Neural cell (in vitro differentiated cells): Measurements from ENCODE around the gene RHOT1. TPM values are rescaled to one million over a fixed set of nuclear protein-coding genes. Genes with fewer than 3 reads are reported as not detected.

Experiments
- H2AFZ ChIP-seq: fragments of 200-600, 300-800 bp; sonication (generic), shearing (Covaris generic); 2 replicates; pipeline ENCODE4 v1.6.0; 2014; ENCODE audit warnings: low read depth, mild to moderate bottlenecking, antibody characterized with exemption, low read length, moderate library complexity
- H3F3A ChIP-seq: fragments of 200-600 bp; shearing (Covaris generic); 2 replicates; pipeline ENCODE4 v1.6.1; 2016; ENCODE audit warnings: mild to moderate bottlenecking, moderate library complexity, mixed read lengths, antibody characterized with exemption, low read length; ENCODE audit not compliant: insufficient read depth, poor library complexity, severe bottlenecking
- H3K27ac ChIP-seq: fragments of 200-600, 300-800 bp; sonication (generic), shearing (Covaris generic); 2 replicates; pipeline ENCODE4 v1.5.1; 2014; ENCODE audit warnings: mild to moderate bottlenecking, low read length, moderate library complexity
- H3K27me3 ChIP-seq: fragments of 300-800, 200-600 bp; sonication (generic), shearing (Covaris generic); 2 replicates; pipeline ENCODE4 v1.6.0; 2014; ENCODE audit warnings: mild to moderate bottlenecking, low read depth, low read length, moderate library complexity; ENCODE audit not compliant: insufficient read depth
- H3K36me3 ChIP-seq: fragments of 300-800, 200-600 bp; sonication (generic), shearing (Covaris generic); 2 replicates; pipeline ENCODE4 v1.5.1; 2014; ENCODE audit warnings: mild to moderate bottlenecking, antibody characterized with exemption, low read length, moderate library complexity; ENCODE audit not compliant: insufficient read depth
- H3K4me2 ChIP-seq: fragments of 300-800, 200-600 bp; sonication (generic), shearing (Covaris generic); 2 replicates; pipeline ENCODE4 v1.6.0; 2014; ENCODE audit warnings: mild to moderate bottlenecking, low read length
- H3K4me3 ChIP-seq: fragments of 300-800, 200-600 bp; sonication (generic), shearing (Covaris generic); 2 replicates; pipeline ENCODE4 v1.5.1; 2014; ENCODE audit warnings: mild to moderate bottlenecking, low read length, moderate library complexity
- H3K79me2 ChIP-seq: fragments of 200-600 bp; shearing (Covaris generic); replicated peaks from 2 replicates; pipeline ENCODE4 v1.6.0; 2014; ENCODE audit warnings: mild to moderate bottlenecking, low read length, moderate library complexity; ENCODE audit not compliant: insufficient read depth
- H3K9ac ChIP-seq: fragments of 300-800, 200-600 bp; sonication (generic), shearing (Covaris generic); 2 replicates; pipeline ENCODE4 v1.6.1; 2016; ENCODE audit warnings: mild to moderate bottlenecking, low read length, mixed read lengths
- H3K9me2 ChIP-seq: fragments of 200-600 bp; shearing (Covaris generic); 2 replicates; pipeline ENCODE4 v1.6.1; 2016; ENCODE audit warnings: mild to moderate bottlenecking, low read length, mixed read lengths; ENCODE audit not compliant: insufficient read depth
- H3K9me3 ChIP-seq: fragments of 200-600, 300-800 bp; sonication (generic), shearing (Covaris generic); 2 replicates; pipeline ENCODE4 v1.6.1; 2016; ENCODE audit warnings: mild to moderate bottlenecking, mixed run types, low read length, moderate library complexity, mixed read lengths
- H4K20me1 ChIP-seq: fragments of 200-600 bp; shearing (Covaris generic); 2 replicates; pipeline ENCODE4 v1.6.1; 2016; ENCODE audit warnings: mild to moderate bottlenecking, mixed run types; ENCODE audit not compliant: insufficient read depth
- EP300 ChIP-seq: fragments of 450-650 bp; conservative IDR thresholded peaks from 2 replicates; pipeline ENCODE4 v1.6.1; 2014; ENCODE audit warnings: antibody characterized with exemption, mild to moderate bottlenecking, moderate library complexity; ENCODE audit not compliant: poor library complexity, severe bottlenecking
- EZH2 ChIP-seq: fragments of 200-600, 300-800 bp; shearing (Covaris generic), sonication (generic); IDR thresholded peaks from 2 replicates; pipeline ENCODE4 v1.6.1; 2014; ENCODE audit warnings: antibody characterized with exemption, low read length, borderline replicate concordance, mild to moderate bottlenecking; ENCODE audit not compliant: insufficient read depth, poor library complexity, severe bottlenecking
- MXI1 ChIP-seq: fragments of 450-650 bp; conservative IDR thresholded peaks from 2 replicates; pipeline ENCODE4 v1.6.1; 2014; ENCODE audit warnings: antibody characterized with exemption, mild to moderate bottlenecking; ENCODE audit not compliant: poor library complexity, severe bottlenecking
- POLR2AphosphoS5 ChIP-seq: IDR thresholded peaks from 2 replicates; pipeline ENCODE4 v1.6.1; 2012
- RAD21 ChIP-seq: fragments of 450-650 bp; conservative IDR thresholded peaks from 2 replicates; pipeline ENCODE4 v1.6.1; 2014; ENCODE audit warnings: antibody characterized with exemption, mild to moderate bottlenecking, moderate library complexity
- SMC3 ChIP-seq: fragments of 450-650 bp; conservative IDR thresholded peaks from 2 replicates; pipeline ENCODE4 v1.6.1; 2014; ENCODE audit warnings: antibody characterized with exemption, mild to moderate bottlenecking, moderate library complexity; ENCODE audit not compliant: poor library complexity
- TAF1 ChIP-seq: IDR thresholded peaks from 2 replicates; pipeline ENCODE4 v1.6.1; 2012; ENCODE audit warnings: low read depth
- polyA plus RNA-seq: library from polyadenylated mRNA; depleted of rRNA; stranded (reverse); fragments of >200 nt; gene quantifications from 2 replicates; pipeline ENCODE4 v1.2.3, GENCODE V29; 2014
- TF ChIP-seq, protein P1 (sequence below): IDR thresholded peaks from 2 replicates; pipeline ENCODE4 v1.6.1; 2012; ENCODE audit warnings: borderline replicate concordance
- TF ChIP-seq, protein P2 (sequence below): fragments of 450-650 bp; IDR thresholded peaks from 2 replicates; pipeline ENCODE4 v1.5.1; 2014; ENCODE audit warnings: antibody characterized with exemption, mild to moderate bottlenecking, moderate library complexity; ENCODE audit not compliant: poor library complexity, severe bottlenecking

RHOT1 gene
- polyA plus RNA-seq, 1 donor from 2014 or later: 99.1 TPM

GRCh38 chr17:32150358-32150757 is 8.1 kb downstream of the RHOT1 start:
- H3K4me3 ChIP-seq: no peak overlapping the region
- TF ChIP-seq MXI1: no peak

GRCh38 chr17:32152130-32152529 is 9.8 kb downstream of the RHOT1 start:
- Histone ChIP-seq H3K9me3 (no peaks in the 10 kb centered on the region), H3K36me3 (peaks cover 5% of the 10 kb centered on the region), H2AFZ (no peak overlapping the region), H3F3A (no peaks in the 10 kb centered on the region), H3K9ac (no peak overlapping the region), H3K4me2 (no peak overlapping the region), H3K9me2 (no peaks in the 10 kb centered on the region), H3K4me3 (no peak overlapping the region), H3K79me2 (peaks cover 15% of the 10 kb centered on the region), H4K20me1 (no peaks in the 10 kb centered on the region), H3K27ac (no peak overlapping the region), H3K27me3 (no peaks in the 10 kb centered on the region)
- TF ChIP-seq EP300 (no peak), RAD21 (no peak), TAF1 (no peak), POLR2AphosphoS5 (no peak), EZH2 (no peak), SMC3 (no peak), MXI1 (no peak)
- TF ChIP-seq, protein P1, sequence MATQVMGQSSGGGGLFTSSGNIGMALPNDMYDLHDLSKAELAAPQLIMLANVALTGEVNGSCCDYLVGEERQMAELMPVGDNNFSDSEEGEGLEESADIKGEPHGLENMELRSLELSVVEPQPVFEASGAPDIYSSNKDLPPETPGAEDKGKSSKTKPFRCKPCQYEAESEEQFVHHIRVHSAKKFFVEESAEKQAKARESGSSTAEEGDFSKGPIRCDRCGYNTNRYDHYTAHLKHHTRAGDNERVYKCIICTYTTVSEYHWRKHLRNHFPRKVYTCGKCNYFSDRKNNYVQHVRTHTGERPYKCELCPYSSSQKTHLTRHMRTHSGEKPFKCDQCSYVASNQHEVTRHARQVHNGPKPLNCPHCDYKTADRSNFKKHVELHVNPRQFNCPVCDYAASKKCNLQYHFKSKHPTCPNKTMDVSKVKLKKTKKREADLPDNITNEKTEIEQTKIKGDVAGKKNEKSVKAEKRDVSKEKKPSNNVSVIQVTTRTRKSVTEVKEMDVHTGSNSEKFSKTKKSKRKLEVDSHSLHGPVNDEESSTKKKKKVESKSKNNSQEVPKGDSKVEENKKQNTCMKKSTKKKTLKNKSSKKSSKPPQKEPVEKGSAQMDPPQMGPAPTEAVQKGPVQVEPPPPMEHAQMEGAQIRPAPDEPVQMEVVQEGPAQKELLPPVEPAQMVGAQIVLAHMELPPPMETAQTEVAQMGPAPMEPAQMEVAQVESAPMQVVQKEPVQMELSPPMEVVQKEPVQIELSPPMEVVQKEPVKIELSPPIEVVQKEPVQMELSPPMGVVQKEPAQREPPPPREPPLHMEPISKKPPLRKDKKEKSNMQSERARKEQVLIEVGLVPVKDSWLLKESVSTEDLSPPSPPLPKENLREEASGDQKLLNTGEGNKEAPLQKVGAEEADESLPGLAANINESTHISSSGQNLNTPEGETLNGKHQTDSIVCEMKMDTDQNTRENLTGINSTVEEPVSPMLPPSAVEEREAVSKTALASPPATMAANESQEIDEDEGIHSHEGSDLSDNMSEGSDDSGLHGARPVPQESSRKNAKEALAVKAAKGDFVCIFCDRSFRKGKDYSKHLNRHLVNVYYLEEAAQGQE: no peak
- TF ChIP-seq, protein P2, sequence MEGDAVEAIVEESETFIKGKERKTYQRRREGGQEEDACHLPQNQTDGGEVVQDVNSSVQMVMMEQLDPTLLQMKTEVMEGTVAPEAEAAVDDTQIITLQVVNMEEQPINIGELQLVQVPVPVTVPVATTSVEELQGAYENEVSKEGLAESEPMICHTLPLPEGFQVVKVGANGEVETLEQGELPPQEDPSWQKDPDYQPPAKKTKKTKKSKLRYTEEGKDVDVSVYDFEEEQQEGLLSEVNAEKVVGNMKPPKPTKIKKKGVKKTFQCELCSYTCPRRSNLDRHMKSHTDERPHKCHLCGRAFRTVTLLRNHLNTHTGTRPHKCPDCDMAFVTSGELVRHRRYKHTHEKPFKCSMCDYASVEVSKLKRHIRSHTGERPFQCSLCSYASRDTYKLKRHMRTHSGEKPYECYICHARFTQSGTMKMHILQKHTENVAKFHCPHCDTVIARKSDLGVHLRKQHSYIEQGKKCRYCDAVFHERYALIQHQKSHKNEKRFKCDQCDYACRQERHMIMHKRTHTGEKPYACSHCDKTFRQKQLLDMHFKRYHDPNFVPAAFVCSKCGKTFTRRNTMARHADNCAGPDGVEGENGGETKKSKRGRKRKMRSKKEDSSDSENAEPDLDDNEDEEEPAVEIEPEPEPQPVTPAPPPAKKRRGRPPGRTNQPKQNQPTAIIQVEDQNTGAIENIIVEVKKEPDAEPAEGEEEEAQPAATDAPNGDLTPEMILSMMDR: no peak

More at GRCh38 chr17:32150358-32150757, 8.1 kb downstream of the RHOT1 start:
- H4K20me1 ChIP-seq: no peaks in the 10 kb centered on the region
- H2AFZ ChIP-seq: no peak overlapping the region
- H3F3A ChIP-seq: no peaks in the 10 kb centered on the region
- H3K27me3 ChIP-seq: no peaks in the 10 kb centered on the region
- H3K4me2 ChIP-seq: no peak overlapping the region
- H3K9me2 ChIP-seq: no peaks in the 10 kb centered on the region
- H3K79me2 ChIP-seq: peaks cover 23% of the 10 kb centered on the region
- H3K27ac ChIP-seq: no peak overlapping the region
- H3K36me3 ChIP-seq: peaks cover 5% of the 10 kb centered on the region
- H3K9me3 ChIP-seq: no peaks in the 10 kb centered on the region
- H3K9ac ChIP-seq: no peak overlapping the region

- no peak overlapping the region for H3K9ac ChIP-seq
Measured at GRCh38 chr17:32155896-32156295, 13.6 kb downstream of the RHOT1 start.

More at GRCh38 chr17:32155896-32156295, 13.6 kb downstream of the RHOT1 start:
- Histone ChIP-seq H3K27ac (no peak overlapping the region), H3K4me2 (no peak overlapping the region), H3K9me2 (no peaks in the 10 kb centered on the region), H3K27me3 (no peaks in the 10 kb centered on the region), H3K36me3 (peaks cover 5% of the 10 kb centered on the region), H3K9me3 (no peaks in the 10 kb centered on the region), H3K4me3 (no peak overlapping the region), H3F3A (no peaks in the 10 kb centered on the region), H4K20me1 (no peaks in the 10 kb centered on the region), H2AFZ (no peak overlapping the region), H3K79me2 (peaks cover 5% of the 10 kb centered on the region)
- TF ChIP-seq EP300 (no peak), EZH2 (no peak), POLR2AphosphoS5 (no peak), RAD21 (no peak), TAF1 (no peak), MXI1 (no peak), SMC3 (no peak)
- TF ChIP-seq, protein P1: no peak
- TF ChIP-seq, protein P2: no peak
